GM19324 (cell line): Measurements from ENCODE around the gene ZMYND10.

Experiments used
- ATAC-seq: cut with Tn5 transposase; IDR thresholded peaks from one replicate; pipeline ENCODE4 v1.9.1; 2021; ENCODE audit warnings: mild to moderate bottlenecking, moderate library complexity; ENCODE audit not compliant: unreplicated experiment, low FRiP score

Gene ZMYND10

DNA sequence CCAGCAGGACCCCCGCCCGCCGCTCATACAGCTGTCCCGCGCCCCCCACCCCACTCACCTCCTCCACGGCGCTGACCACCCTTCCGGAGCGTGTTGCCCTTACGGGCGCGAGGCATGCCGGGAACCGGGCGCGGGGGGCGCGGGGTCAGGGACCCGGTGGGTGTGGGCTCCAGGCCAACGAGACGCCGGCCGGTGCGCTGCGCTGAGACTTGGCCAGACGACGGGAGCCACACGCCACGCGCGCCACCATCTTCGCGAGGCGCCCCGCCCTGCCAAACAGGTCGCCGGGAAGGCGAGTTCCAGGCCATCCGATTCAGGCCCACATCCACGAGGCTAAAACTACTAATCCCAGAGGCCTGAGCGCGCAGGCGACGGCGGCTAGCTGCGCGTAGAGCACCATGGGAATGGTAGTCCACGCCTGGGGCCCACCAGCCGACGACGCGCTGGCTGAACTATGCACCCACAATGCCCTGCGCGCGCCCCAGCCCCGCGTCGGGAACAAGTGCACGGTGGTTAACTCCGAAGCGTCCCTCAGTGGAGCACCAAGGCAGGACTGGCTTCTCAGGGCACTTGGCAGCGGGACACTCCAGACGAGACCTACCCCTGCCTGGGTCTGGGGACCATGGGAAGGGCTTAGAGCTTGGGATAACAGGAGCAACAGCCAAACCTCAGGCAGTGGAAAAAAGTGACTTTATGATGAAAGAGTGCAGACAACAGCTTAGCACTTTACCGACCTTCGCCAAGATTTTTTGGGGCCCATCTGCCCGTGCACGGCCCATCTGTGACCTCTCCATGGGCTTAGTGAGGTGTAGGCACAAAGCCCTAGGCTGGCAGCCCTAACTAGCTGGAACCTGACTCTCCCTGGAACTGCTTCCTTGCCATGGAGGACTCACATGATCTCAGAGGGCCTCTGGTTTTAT, 53.1 kb downstream of the ZMYND10 start, which contains the start of gene IFRD2:
IFRD2 (minus strand) TSS at position 271 of the 920 bp plus-strand sequence; CDS start at position 116, 155 bp downstream.
- peak; percentile 89 for ATAC-seq
